Smooth muscle cell of the brain vasculature (primary cell): ENCODE results near the gene SCRN2.

ENCODE experiments used
- DNase-seq: peaks from one replicate; pipeline ENCODE4 v3.0.0-alpha.2; 2012; ENCODE audit warnings: low read depth, low spot score

SCRN2 gene

GRCh38 chr17:47846716-47847340, 5.8 kb upstream of the SCRN2 start:
- DNase-seq, result no peak

DNA sequence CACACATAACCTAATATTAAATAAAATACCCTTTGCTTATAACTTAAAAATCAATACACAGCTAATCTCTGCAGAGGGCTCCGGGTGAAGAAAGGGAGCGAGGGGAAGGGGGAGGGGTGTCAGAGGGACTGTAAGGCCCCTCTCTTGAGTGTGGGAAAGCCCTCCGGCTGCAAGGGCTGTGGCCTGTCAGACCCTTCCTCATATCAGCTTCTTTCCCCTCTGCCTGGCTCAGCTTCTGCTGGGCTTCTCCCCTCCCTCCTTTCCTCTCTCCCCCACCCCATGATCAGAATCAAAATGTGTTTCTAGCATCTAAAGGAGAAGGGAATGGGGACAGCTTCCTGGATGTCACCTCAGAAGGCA, 4.6 kb upstream of the SCRN2 start:
- DNase-seq, result no peak

DNA sequence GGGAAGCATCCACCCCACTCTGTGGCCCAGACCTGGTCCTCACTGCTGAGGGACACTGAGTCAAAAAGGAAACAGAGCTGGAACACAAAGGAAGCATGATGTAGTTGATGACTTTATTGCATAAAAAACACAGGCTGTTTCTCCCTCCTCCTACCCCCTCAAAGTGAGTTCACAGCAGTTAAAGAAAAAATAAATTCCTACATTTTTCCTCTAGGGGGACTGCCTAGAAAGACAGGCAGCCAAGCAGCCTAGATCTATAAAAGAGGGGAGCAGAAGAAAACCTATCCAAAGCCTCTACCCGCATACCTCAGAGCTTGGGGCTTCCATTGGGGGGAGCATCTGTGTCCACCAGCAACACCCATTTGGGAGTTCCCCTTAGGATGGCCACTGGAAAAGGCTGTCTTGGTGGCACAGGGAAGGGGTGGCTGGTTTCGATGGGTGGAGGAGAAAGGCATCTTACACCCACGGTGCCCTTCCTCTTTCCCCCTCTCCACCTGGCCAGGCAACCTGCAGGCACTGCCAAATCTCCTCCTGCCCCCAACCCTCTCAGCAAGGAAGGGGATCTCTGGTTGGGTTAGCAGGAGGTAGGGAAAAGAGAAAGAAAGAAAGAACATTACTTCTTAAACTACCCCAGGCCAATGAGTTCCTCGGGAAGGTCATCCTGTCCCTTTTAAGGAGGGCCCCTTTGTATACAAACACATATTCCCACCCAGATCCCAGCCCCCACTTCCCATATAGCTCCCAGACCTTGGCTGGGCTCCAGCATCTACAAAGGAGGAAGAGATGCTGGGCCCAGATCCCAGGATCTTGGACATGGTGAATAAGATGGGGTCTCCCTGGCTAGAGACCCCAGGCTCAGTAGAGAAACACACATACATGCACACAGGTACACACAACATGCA, 4.0 kb upstream of the SCRN2 start:
- no peak for DNase-seq

GRCh38 chr17:47844227-47844626, 3.2 kb upstream of the SCRN2 start:
- no peak for DNase-seq

GRCh38 chr17:47843391-47843730, 2.3 kb upstream of the SCRN2 start:
- DNase-seq, result no peak

DNA sequence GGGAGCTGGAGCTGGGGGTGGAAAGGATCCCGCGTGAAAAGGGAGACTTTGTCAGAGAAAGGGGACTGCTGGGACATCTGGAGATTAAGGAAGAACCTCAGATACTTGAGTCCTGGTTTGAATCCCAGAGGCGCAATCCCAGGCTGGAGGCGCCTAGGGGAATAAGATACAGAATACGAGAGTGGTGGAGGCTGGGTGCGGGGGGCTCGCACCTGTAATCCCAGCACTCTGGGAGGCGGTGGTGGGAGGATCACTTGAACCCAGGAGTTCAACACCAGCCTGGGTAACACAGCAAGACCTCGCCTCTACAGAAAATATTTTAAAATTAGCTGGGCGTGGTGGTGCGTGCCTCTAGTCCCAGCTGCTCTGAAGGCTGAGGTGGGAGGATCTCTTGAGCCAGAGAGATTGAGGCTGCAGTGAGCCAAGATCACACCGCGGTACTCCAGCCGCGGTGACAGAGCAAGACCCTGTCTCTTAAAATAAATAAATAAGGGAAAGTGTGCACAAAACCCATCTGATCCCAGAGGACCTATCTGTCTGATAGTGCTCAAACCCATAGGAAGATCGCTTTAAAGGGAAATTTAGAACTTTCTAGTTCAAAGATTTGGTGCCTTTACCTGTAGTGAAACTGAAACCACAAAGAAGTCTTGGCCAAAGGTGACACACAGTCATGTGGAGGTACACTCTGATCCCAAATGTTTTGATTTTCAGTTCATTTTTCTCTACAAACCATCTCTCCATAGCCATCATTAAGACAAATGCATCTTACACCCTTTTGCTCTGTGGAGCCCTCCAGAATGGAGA, 617 bp upstream of the SCRN2 start:
- no peak for DNase-seq

DNA sequence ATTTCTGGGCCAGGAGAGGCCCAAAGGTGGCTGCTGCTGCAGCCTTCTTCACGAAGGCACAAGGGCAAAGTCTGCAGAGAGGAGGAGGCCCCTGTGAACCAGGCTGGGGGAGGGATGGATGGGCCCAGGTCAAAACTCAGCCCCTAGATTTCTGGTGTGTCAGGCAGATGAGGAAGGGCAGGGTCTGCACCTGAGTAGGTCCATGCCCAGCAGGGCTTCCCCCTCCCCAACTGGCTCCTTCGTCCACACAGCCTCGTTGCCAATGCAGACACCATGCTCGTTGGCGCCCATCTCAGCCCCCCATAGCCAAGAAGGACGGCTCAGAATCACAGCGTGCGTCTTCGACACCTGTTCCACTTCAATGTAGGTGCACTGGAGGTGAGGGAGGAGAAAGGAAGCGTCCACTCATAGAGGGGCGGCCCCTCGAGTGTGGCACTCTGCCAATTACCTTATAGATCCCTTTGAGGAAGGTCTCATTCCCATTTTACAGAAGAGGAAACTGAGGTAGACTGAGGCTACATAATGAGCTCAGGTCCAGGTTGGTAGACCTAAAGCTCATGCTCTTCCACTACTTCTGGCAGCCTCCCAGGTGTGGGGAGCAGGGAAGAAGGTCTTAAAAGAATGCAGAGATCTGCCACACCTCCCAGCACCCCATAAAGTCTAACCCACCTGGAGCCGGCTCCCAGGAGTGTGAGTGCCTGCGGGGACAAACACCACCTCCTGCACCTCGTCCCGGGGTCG, 902 bp downstream of the SCRN2 start:
- DNase-seq, result no peak

GRCh38 chr17:47839071-47839470, 2.0 kb downstream of the SCRN2 start:
- DNase-seq, result no peak

- DNase-seq, result no peak
Observed at GRCh38 chr17:47838636-47839035, 2.4 kb downstream of the SCRN2 start.

DNA sequence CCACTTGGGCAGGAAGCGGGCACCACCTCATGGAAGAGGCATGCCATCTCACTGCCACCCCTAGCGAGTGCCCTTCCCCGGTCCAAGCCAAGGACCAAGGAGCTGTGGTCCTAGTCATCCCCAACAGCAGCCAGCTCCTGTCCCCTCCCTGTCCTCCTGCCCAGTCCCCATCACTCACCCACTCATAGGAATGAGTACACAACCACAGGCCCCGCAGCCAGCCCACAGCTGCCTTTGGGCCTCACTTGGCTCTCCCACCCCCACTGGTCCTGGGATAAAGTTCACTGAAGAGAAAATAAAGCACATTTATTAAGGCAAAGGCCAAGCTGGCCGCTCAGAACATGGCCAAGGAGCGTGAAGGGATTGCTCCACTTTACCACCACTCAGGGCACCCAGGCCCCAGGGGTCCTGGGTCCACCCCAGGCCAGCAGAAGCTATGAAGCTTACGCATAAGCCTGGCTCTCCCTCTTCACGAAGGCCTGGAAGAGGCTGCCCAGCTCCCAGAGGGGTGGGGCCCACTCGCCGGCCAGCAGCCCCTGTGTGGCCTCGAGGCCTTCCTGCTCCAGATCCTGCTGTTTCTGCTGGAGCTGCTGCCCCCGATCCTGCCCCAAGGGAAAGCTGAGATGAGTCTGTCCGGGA, 3.6 kb downstream of the SCRN2 start:
- no peak for DNase-seq

- no peak for DNase-seq
Observed at GRCh38 chr17:47836601-47837000, 4.5 kb downstream of the SCRN2 start.

GRCh38 chr17:47834756-47835155, 6.3 kb downstream of the SCRN2 start:
- no peak for DNase-seq

- no peak for DNase-seq
Observed at GRCh38 chr17:47831934-47832327, 9.1 kb downstream of the SCRN2 start.

DNA sequence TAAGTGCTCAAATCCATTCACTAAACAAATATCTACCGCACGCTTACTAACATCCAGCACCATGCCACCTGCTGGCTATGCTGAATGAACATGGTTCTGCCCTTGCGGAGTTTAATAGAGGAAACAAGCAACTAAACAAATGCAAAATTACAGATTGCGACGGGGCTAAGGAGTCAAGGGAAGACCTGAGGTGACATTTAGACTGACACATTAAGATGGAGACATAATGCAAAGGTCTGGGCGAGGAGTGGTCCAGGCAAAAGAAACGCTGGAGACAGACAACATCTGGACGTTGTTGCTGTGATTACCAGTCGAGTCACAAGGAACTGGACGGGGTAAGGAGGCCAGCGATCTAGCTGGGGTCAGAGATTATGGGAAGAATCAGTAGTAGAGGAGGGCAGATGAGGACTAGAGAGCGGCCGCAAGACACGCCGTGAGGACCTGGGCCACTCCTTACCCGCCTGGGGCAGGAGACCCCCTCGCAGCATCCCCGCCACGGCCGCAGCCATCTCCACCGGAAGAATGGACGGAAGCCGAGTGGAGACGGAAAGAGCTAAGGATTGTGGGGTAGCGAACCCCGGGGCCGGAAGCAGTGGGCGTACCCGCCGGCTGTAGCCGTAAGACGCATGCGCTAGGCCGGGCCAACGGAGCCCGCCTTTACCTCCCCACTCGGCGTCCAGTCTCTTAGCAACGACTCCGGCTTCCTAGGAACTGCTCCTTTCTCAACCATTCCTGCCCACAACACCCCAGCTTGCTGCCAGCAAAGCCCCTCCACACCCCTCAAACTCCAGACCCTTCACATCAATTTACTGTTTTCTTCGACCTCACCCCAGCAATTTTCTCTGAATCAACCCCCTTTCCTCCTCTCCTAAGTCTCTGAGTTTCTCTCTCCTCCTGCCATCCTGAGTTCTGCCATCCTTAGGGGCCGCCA, 9.8 kb downstream of the SCRN2 start, which contains the start of the genes LRRC46 and MRPL10:
Gene LRRC46 (plus strand): TSS at position 668 of the 931 bp plus-strand sequence. CDS start 320 bp downstream, outside the sequence.
Gene MRPL10 (minus strand): TSS at position 539 of the 931 bp plus-strand sequence. CDS start 30 bp downstream, at position 509.
- DNase-seq, result peak; percentile 70

GRCh38 chr17:47830396-47831002, 10.6 kb downstream of the SCRN2 start:
- DNase-seq, result no peak

- no peak for DNase-seq
Observed at GRCh38 chr17:47829870-47830269, 11.2 kb downstream of the SCRN2 start.

GRCh38 chr17:47823519-47823918, 17.6 kb downstream of the SCRN2 start:
- no peak for DNase-seq

DNA sequence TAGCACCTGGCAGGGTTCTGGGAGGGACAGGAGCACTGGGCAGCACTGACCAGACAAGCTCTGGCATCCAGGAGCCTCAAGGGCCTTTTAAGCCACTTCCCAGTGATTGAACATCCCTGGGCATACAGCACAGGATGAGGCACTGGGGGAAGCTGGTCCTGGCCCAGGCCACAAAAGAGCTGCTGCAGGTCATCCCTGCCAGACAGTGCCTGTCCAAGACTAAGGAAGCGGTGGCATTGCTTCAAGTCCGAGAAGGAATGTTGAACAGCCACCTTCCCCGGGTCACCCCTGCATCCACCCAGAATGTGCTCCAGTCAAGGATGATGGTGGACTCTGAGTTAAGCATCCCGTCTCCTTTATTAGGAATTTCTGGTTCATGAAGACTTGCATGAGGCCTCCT, 18.3 kb downstream of the SCRN2 start:
- no peak for DNase-seq
